IPS-18c (cell line): Measurements from ENCODE around the gene COBLL1.

ENCODE experiments used
- H3K4me3 ChIP-seq: 2 replicates; pipeline ENCODE4 v1.7.0; 2013; ENCODE audit warnings: low read depth, mild to moderate bottlenecking, low read length, moderate library complexity; ENCODE audit not compliant: insufficient read depth
- H3K9me3 ChIP-seq: one replicate; pipeline ENCODE4 v1.6.1; 2013; ENCODE audit warnings: mild to moderate bottlenecking, low read length, moderate library complexity; ENCODE audit not compliant: control insufficient read depth, insufficient read depth

COBLL1 gene

DNA sequence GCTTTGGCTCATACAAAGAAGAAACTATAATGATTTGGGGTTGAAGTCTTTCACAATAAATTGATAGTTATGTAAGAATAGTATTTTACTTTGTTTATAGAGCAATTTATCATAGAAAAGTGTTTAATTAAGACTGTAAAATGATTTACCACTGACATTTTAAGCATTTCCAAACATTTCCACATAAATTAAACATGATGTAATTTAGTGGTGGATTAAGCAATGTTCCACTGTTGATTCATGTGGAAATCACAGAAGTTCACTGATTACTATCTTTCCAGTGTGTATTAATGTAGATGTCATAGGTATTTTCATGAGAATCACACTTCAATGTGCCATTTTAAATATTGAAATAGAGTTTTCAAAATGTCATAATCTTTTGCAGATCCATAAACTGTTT lies 180.3 kb downstream of the COBLL1 start:
- Histone ChIP-seq H3K9me3 (no peaks in the 10 kb centered on the region), H3K4me3 (no peak overlapping the region)

DNA sequence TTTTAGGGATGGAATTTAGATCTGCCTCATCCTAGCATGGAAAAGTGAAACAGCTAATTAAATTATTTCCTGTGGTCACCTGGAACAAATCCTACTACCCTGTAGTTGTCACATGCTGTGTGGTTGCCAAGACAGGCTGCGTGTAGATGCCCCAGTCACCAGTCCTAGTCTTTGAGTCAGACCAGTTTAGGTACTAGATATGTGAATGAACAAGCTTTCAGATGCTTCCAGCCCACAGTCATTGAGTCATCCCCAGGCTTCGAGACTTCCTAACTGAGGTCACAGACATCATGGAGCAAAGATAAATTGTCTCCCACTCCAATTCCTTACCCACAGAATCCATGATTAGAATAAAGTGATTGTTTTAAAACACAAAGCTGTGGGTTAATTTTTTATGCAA lies 184.5 kb downstream of the COBLL1 start:
- Histone ChIP-seq H3K4me3 (no peak overlapping the region), H3K9me3 (no peaks in the 10 kb centered on the region)

GRCh38 chr2:164655750-164656149 lies 185.9 kb downstream of the COBLL1 start:
- Histone ChIP-seq H3K9me3 (no peaks in the 10 kb centered on the region), H3K4me3 (no peak overlapping the region)

- no peaks in the 10 kb centered on the region for H3K9me3 ChIP-seq
- H3K4me3 ChIP-seq = no peak overlapping the region
These were observed 186.3 kb downstream of the COBLL1 start for GRCh38 chr2:164655336-164655735.

- H3K4me3 ChIP-seq = no peak overlapping the region
- no peaks in the 10 kb centered on the region for H3K9me3 ChIP-seq
These were observed 190.3 kb downstream of the COBLL1 start for GRCh38 chr2:164651361-164651760.

DNA sequence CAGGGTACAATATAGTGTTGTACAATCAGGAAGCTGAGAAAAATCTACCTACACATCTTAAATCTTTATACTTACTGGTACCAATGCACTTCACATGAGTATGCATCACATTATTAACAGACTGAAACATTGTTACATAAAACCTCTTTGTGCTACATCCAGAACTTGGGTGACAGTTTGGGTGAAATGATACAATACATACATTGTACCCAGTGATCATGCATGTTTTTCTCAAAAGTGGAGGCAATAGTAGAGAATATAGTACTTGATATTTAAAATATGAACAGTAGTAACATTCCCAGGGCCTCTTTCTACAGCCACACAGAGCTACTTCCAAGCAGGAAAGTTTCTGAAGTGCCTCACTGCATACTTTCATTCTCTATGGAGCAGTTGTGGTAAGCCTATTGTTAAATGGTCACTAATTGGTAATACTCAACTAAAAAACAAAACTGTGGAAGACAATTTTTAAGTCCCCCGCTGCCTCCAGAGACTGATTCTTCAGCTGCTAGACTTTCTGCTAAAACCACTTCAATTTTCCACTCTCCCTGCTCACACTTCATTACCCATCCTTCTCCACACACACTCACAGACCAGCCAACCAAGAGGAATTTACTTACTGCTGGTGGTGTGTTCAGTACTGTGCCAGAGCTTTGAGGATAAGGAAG lies 197.5 kb downstream of the COBLL1 start:
- Histone ChIP-seq H3K9me3 (no peaks in the 10 kb centered on the region), H3K4me3 (no peak overlapping the region)

DNA sequence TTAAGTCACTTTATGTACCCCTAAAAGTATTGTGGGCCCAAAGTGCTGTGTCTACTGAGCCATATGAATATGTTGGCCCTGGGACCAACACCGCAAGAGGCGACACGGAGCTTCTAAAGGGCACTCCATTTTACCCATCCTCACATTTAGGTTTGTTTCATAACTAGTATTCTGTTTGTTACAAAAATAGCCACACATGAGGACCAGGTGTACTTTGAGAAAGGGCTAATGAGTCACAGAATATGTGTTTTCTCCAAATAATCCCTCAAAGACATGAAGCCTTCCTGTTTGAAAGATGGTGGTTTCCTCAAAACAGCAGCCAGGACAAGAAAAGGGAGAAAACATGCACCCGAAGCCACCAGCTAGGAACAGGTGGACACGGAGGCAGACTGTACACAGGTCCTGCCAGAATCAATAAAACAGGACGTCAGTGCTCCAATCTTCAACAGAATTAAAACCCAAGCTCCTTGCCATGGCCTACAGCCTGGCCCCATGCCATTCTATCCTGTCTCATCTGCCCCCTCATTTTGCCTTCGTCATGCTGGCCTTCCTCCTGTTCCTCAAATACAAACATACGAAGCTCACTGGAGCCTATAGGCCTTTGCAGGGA lies 198.6 kb downstream of the COBLL1 start:
- Histone ChIP-seq H3K9me3 (no peaks in the 10 kb centered on the region), H3K4me3 (no peak overlapping the region)

GRCh38 chr2:164642268-164642667 lies 199.4 kb downstream of the COBLL1 start:
- no peaks in the 10 kb centered on the region for H3K9me3 ChIP-seq
- H3K4me3 ChIP-seq = no peak overlapping the region
